ENCODE data around the gene F11.

F11 gene

GRCh38 chr4:186300659-186301390 lies 34.8 kb downstream of the F11 start:
- Histone ChIP-seq H2AK5ac (ENCODE audit: low read depth, low read length) (no peak overlapping the region), H3K18ac (ENCODE audit: low read length) (no peak overlapping the region), H3K4me2 (ENCODE audit: insufficient read depth, low read length, poor library complexity, severe bottlenecking) (no peak overlapping the region), H3K9me3 (replicated peaks in 1 of 2; ENCODE audit: control insufficient read depth in 2 of 2, insufficient read depth in 1 of 2, low read depth in 1 of 2, low read length in 2 of 2) (peaks cover 0 to 2% of the 10 kb centered on the region in 2 donors), H2BK15ac (ENCODE audit: low read length) (no peak overlapping the region), H3K4ac (ENCODE audit: low read length) (no peak overlapping the region), H3K23ac (ENCODE audit: low read depth, low read length, poor library complexity) (no peak overlapping the region), H3K27ac (replicated peaks; ENCODE audit: low read length) (no peak overlapping the region), H3K4me3 (ENCODE audit: low read length in 2 of 2) (no peak overlapping the region), H3K27me3 (ENCODE audit: control insufficient read depth in 3 of 3, insufficient read depth in 3 of 3, low read depth in 1 of 3, low read length in 3 of 3) (peaks cover 0 to 7% (median 6%) of the 10 kb centered on the region in 3 experiments), H3K9ac (ENCODE audit: low read depth, low read length, poor library complexity) (no peak overlapping the region), H2BK5ac (ENCODE audit: low read length) (no peak overlapping the region), H3K4me1 (ENCODE audit: control insufficient read depth in 2 of 2, insufficient read depth in 1 of 2, low read depth in 1 of 2, low read length in 2 of 2) (peaks cover 0 to 2% of the 10 kb centered on the region in 2 donors), H2AFZ (ENCODE audit: low read length) (no peak overlapping the region), H4K8ac (ENCODE audit: low read depth, low read length) (no peak overlapping the region), H2BK120ac (ENCODE audit: low read depth, low read length) (no peak overlapping the region), H3K14ac (ENCODE audit: low read length) (no peak overlapping the region), H3K36me3 (replicated peaks in 1 of 2; ENCODE audit: control insufficient read depth in 2 of 2, insufficient read depth in 2 of 2, low read length in 2 of 2) (no peaks in the 10 kb centered on the region), H4K91ac (ENCODE audit: low read depth, low read length, poor library complexity) (no peak overlapping the region), H2BK12ac (ENCODE audit: low read length) (no peak overlapping the region), H3K79me1 (ENCODE audit: low read depth, low read length) (no peaks in the 10 kb centered on the region)
- no peak for DNase-seq (ENCODE audit: low spot score)
- no CpG with 5 or more reads among the region's 6 CpGs for WGBS, 2 donors (ENCODE audit: extremely low coverage in 2 of 2, insufficient read length in 2 of 2, insufficient replicate concordance in 1 of 2)

GRCh38 chr4:186304216-186304615 lies 38.2 kb downstream of the F11 start:
- Histone ChIP-seq H3K9me3 (replicated peaks in 1 of 2; ENCODE audit: control insufficient read depth in 2 of 2, insufficient read depth in 1 of 2, low read depth in 1 of 2, low read length in 2 of 2) (peaks cover 0 to 3% of the 10 kb centered on the region in 2 donors), H2BK12ac (ENCODE audit: low read length) (no peak overlapping the region), H4K8ac (ENCODE audit: low read depth, low read length) (no peak overlapping the region), H3K23ac (ENCODE audit: low read depth, low read length, poor library complexity) (no peak overlapping the region), H2BK15ac (ENCODE audit: low read length) (no peak overlapping the region), H3K14ac (ENCODE audit: low read length) (no peak overlapping the region), H2BK5ac (ENCODE audit: low read length) (no peak overlapping the region), H3K4me2 (ENCODE audit: insufficient read depth, low read length, poor library complexity, severe bottlenecking) (no peak overlapping the region), H3K36me3 (replicated peaks in 1 of 2; ENCODE audit: control insufficient read depth in 2 of 2, insufficient read depth in 2 of 2, low read length in 2 of 2) (no peaks in the 10 kb centered on the region), H3K18ac (ENCODE audit: low read length) (no peak overlapping the region), H2AFZ (ENCODE audit: low read length) (no peak overlapping the region), H3K4me3 (ENCODE audit: low read length in 2 of 2) (no peak overlapping the region), H2AK5ac (ENCODE audit: low read depth, low read length) (no peak overlapping the region), H3K4me1 (ENCODE audit: control insufficient read depth in 2 of 2, insufficient read depth in 1 of 2, low read depth in 1 of 2, low read length in 2 of 2) (peaks cover 0 to 2% of the 10 kb centered on the region in 2 donors), H3K79me1 (ENCODE audit: low read depth, low read length) (no peaks in the 10 kb centered on the region), H3K9ac (ENCODE audit: low read depth, low read length, poor library complexity) (no peak overlapping the region), H3K4ac (ENCODE audit: low read length) (no peak overlapping the region), H3K27me3 (ENCODE audit: control insufficient read depth in 3 of 3, insufficient read depth in 3 of 3, low read depth in 1 of 3, low read length in 3 of 3) (peaks cover 0 to 9% (median 0%) of the 10 kb centered on the region in 3 experiments), H2BK120ac (ENCODE audit: low read depth, low read length) (no peak overlapping the region), H4K91ac (ENCODE audit: low read depth, low read length, poor library complexity) (no peak overlapping the region), H3K27ac (replicated peaks; ENCODE audit: low read length) (no peak overlapping the region)
- WGBS, 2 donors (ENCODE audit: extremely low coverage in 2 of 2, insufficient read length in 2 of 2, insufficient replicate concordance in 1 of 2) = no CpG with 5 or more reads among the region's 5 CpGs
- DNase-seq (ENCODE audit: low spot score) = no peak

- Histone ChIP-seq H2AK5ac (ENCODE audit: low read depth, low read length) (no peak overlapping the region), H3K18ac (ENCODE audit: low read length) (no peak overlapping the region), H4K91ac (ENCODE audit: low read depth, low read length, poor library complexity) (no peak overlapping the region), H3K36me3 (replicated peaks in 1 of 2; ENCODE audit: control insufficient read depth in 2 of 2, insufficient read depth in 2 of 2, low read length in 2 of 2) (no peaks in the 10 kb centered on the region), H3K27ac (replicated peaks; ENCODE audit: low read length) (no peak overlapping the region), H2AFZ (ENCODE audit: low read length) (peak overlapping the region; percentile 69), H3K23ac (ENCODE audit: low read depth, low read length, poor library complexity) (no peak overlapping the region), H3K4ac (ENCODE audit: low read length) (no peak overlapping the region), H3K4me2 (ENCODE audit: insufficient read depth, low read length, poor library complexity, severe bottlenecking) (no peak overlapping the region), H3K9me3 (replicated peaks in 1 of 2; ENCODE audit: control insufficient read depth in 2 of 2, insufficient read depth in 1 of 2, low read depth in 1 of 2, low read length in 2 of 2) (peaks cover 0 to 3% of the 10 kb centered on the region in 2 donors), H3K14ac (ENCODE audit: low read length) (no peak overlapping the region), H4K8ac (ENCODE audit: low read depth, low read length) (no peak overlapping the region), H2BK120ac (ENCODE audit: low read depth, low read length) (no peak overlapping the region), H3K4me3 (ENCODE audit: low read length in 2 of 2) (no peak overlapping the region), H2BK12ac (ENCODE audit: low read length) (no peak overlapping the region), H2BK5ac (ENCODE audit: low read length) (no peak overlapping the region), H3K27me3 (ENCODE audit: control insufficient read depth in 3 of 3, insufficient read depth in 3 of 3, low read depth in 1 of 3, low read length in 3 of 3) (peaks cover 0 to 9% (median 0%) of the 10 kb centered on the region in 3 experiments), H3K9ac (ENCODE audit: low read depth, low read length, poor library complexity) (no peak overlapping the region), H3K4me1 (ENCODE audit: control insufficient read depth in 2 of 2, insufficient read depth in 1 of 2, low read depth in 1 of 2, low read length in 2 of 2) (peaks cover 0 to 2% of the 10 kb centered on the region in 2 donors), H2BK15ac (ENCODE audit: low read length) (no peak overlapping the region), H3K79me1 (ENCODE audit: low read depth, low read length) (no peaks in the 10 kb centered on the region)
- WGBS, 2 donors (ENCODE audit: extremely low coverage in 2 of 2, insufficient read length in 2 of 2, insufficient replicate concordance in 1 of 2) = no CpG with 5 or more reads among the region's 13 CpGs
- DNase-seq (ENCODE audit: low spot score) = no peak
Observed at GRCh38 chr4:186304866-186305505, 39.0 kb downstream of the F11 start.

- no peak overlapping the region for H3K23ac ChIP-seq (ENCODE audit: low read depth, low read length, poor library complexity)
- no CpG with 5 or more reads among the region's 4 CpGs for WGBS, 2 donors (ENCODE audit: extremely low coverage in 2 of 2, insufficient read length in 2 of 2, insufficient replicate concordance in 1 of 2)
- no peak overlapping the region for H2AFZ ChIP-seq (ENCODE audit: low read length)
- H2BK120ac ChIP-seq (ENCODE audit: low read depth, low read length) = no peak overlapping the region
- no peak overlapping the region for H2BK12ac ChIP-seq (ENCODE audit: low read length)
- no peaks in the 10 kb centered on the region for H3K36me3 ChIP-seq (replicated peaks in 1 of 2; ENCODE audit: control insufficient read depth in 2 of 2, insufficient read depth in 2 of 2, low read length in 2 of 2)
- H4K91ac ChIP-seq (ENCODE audit: low read depth, low read length, poor library complexity) = no peak overlapping the region
- no peak overlapping the region for H2BK15ac ChIP-seq (ENCODE audit: low read length)
- H2BK5ac ChIP-seq (ENCODE audit: low read length) = no peak overlapping the region
- H3K4ac ChIP-seq (ENCODE audit: low read length) = no peak overlapping the region
- no peak overlapping the region for H4K8ac ChIP-seq (ENCODE audit: low read depth, low read length)
- no peak overlapping the region for H3K27ac ChIP-seq (replicated peaks; ENCODE audit: low read length)
- H3K79me1 ChIP-seq (ENCODE audit: low read depth, low read length) = no peaks in the 10 kb centered on the region
- DNase-seq (ENCODE audit: low spot score) = no peak
- H2AK5ac ChIP-seq (ENCODE audit: low read depth, low read length) = no peak overlapping the region
- no peak overlapping the region for H3K4me2 ChIP-seq (ENCODE audit: insufficient read depth, low read length, poor library complexity, severe bottlenecking)
- peaks cover 0 to 2% of the 10 kb centered on the region in 2 donors for H3K4me1 ChIP-seq (ENCODE audit: control insufficient read depth in 2 of 2, insufficient read depth in 1 of 2, low read depth in 1 of 2, low read length in 2 of 2)
- H3K9me3 ChIP-seq (replicated peaks in 1 of 2; ENCODE audit: control insufficient read depth in 2 of 2, insufficient read depth in 1 of 2, low read depth in 1 of 2, low read length in 2 of 2) = peaks cover 0 to 3% of the 10 kb centered on the region in 2 donors
- no peak overlapping the region for H3K9ac ChIP-seq (ENCODE audit: low read depth, low read length, poor library complexity)
- no peak overlapping the region for H3K4me3 ChIP-seq (ENCODE audit: low read length in 2 of 2)
- no peak overlapping the region for H3K14ac ChIP-seq (ENCODE audit: low read length)
- peaks cover 0 to 9% (median 0%) of the 10 kb centered on the region in 3 experiments for H3K27me3 ChIP-seq (ENCODE audit: control insufficient read depth in 3 of 3, insufficient read depth in 3 of 3, low read depth in 1 of 3, low read length in 3 of 3)
- no peak overlapping the region for H3K18ac ChIP-seq (ENCODE audit: low read length)
Observed at GRCh38 chr4:186307497-186307896, 41.5 kb downstream of the F11 start.

All from neuronal stem cell (in vitro differentiated cells).